ENCODE results near the gene HTR3A.
"Not testable (repeated sequence)": the region's sequence is repeated elsewhere in the genome, so short reads cannot be mapped to it uniquely, and the experiment has no call there.

DNA sequence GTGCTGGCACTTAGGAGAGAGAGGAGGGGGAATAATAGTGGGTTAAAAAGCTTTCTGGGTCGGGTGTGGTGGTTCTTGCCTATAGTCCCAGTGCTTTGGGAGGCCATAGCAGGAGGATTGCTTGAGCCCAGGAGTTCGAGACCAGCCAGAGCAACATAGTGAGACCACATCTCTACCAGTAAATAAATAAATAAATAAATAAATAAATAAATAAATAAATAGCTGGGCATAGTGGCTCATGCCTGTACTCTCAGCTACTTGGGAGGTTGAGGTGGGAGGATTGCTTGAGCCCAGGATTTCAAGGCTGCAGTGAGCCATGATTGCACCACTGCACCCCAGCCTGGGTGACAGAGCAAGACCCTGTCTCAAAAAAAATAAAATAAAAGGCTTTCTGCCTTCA, 28.7 kb upstream of the HTR3A start:
- TF ChIP-seq, protein P1, sequence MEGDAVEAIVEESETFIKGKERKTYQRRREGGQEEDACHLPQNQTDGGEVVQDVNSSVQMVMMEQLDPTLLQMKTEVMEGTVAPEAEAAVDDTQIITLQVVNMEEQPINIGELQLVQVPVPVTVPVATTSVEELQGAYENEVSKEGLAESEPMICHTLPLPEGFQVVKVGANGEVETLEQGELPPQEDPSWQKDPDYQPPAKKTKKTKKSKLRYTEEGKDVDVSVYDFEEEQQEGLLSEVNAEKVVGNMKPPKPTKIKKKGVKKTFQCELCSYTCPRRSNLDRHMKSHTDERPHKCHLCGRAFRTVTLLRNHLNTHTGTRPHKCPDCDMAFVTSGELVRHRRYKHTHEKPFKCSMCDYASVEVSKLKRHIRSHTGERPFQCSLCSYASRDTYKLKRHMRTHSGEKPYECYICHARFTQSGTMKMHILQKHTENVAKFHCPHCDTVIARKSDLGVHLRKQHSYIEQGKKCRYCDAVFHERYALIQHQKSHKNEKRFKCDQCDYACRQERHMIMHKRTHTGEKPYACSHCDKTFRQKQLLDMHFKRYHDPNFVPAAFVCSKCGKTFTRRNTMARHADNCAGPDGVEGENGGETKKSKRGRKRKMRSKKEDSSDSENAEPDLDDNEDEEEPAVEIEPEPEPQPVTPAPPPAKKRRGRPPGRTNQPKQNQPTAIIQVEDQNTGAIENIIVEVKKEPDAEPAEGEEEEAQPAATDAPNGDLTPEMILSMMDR (IDR thresholded peaks at IDR 0.05) = not testable (repeated sequence)
- TF ChIP-seq POLR2A (IDR thresholded peaks at IDR 0.05) = not testable (repeated sequence)
